GM23248 (cell line): Measurements from ENCODE around the gene ARF1. TPM values are rescaled to one million over a fixed set of nuclear protein-coding genes. Genes with fewer than 3 reads are reported as not detected.

Experiments used
- DNase-seq: peaks from one replicate; pipeline ENCODE4 v3.0.0-alpha.2; 2015
- H2AFZ ChIP-seq: fragments of 200-600 bp; sonication (generic); 2 replicates; pipeline ENCODE4 v1.6.1; 2016; ENCODE audit warnings: antibody characterized with exemption
- H3F3A ChIP-seq: fragments of 200-600 bp; sonication (generic); 2 replicates; pipeline ENCODE4 v1.6.1; 2016; ENCODE audit warnings: mild to moderate bottlenecking, antibody characterized with exemption, mixed run types; ENCODE audit not compliant: insufficient read depth
- H3K27ac ChIP-seq: fragments of 200-600 bp; sonication (generic); 2 replicates; pipeline ENCODE4 v1.5.1; 2016; ENCODE audit warnings: mild to moderate bottlenecking
- H3K27me3 ChIP-seq: fragments of 200-600 bp; sonication (generic); replicated peaks from 2 replicates; pipeline ENCODE4 v1.6.1; 2016; ENCODE audit warnings: mild to moderate bottlenecking; ENCODE audit not compliant: insufficient read depth
- H3K36me3 ChIP-seq: fragments of 200-600 bp; sonication (generic); 2 replicates; pipeline ENCODE4 v1.6.1; 2016; ENCODE audit warnings: low read depth, mild to moderate bottlenecking
- H3K4me1 ChIP-seq: fragments of 200-600 bp; sonication (generic); 2 replicates; pipeline ENCODE4 v1.6.1; 2016; ENCODE audit warnings: mild to moderate bottlenecking; ENCODE audit not compliant: insufficient read depth
- H3K4me2 ChIP-seq: fragments of 200-600 bp; sonication (generic); one replicate; pipeline ENCODE4 v1.6.1; 2016; ENCODE audit warnings: mild to moderate bottlenecking; ENCODE audit not compliant: unreplicated experiment
- H3K4me3 ChIP-seq: fragments of 200-600 bp; sonication (generic); 2 replicates; pipeline ENCODE4 v1.5.1; 2016; ENCODE audit warnings: mild to moderate bottlenecking
- H3K79me2 ChIP-seq: fragments of 200-600 bp; sonication (generic); 2 replicates; pipeline ENCODE4 v1.6.1; 2016; ENCODE audit warnings: mild to moderate bottlenecking; ENCODE audit not compliant: insufficient read depth
- H3K9ac ChIP-seq: fragments of 200-600 bp; sonication (generic); 2 replicates; pipeline ENCODE4 v1.6.1; 2016; ENCODE audit warnings: mild to moderate bottlenecking
- H3K9me2 ChIP-seq: fragments of 200-600 bp; sonication (generic); 2 replicates; pipeline ENCODE4 v1.6.1; 2016; ENCODE audit warnings: mixed run types, mild to moderate bottlenecking, moderate library complexity; ENCODE audit not compliant: insufficient read depth
- H3K9me3 ChIP-seq: fragments of 200-600 bp; sonication (generic); one replicate; pipeline ENCODE4 v1.6.1; 2017; ENCODE audit warnings: low read depth
- H4K20me1 ChIP-seq: fragments of 200-600 bp; sonication (generic); 2 replicates; pipeline ENCODE4 v1.6.0; 2016; ENCODE audit not compliant: insufficient read depth
- EZH2 ChIP-seq: fragments of 200-600 bp; sonication (generic); IDR thresholded peaks from 2 replicates; pipeline ENCODE4 v1.6.1; 2018; ENCODE audit warnings: antibody characterized with exemption, mild to moderate bottlenecking; ENCODE audit not compliant: insufficient read depth, poor library complexity, severe bottlenecking
- EZH2phosphoT487 ChIP-seq: fragments of 200-600 bp; sonication (generic); IDR thresholded peaks from 2 replicates; pipeline ENCODE4 v1.6.1; 2018; ENCODE audit warnings: antibody characterized with exemption, moderate library complexity, mild to moderate bottlenecking, low read depth; ENCODE audit not compliant: insufficient read depth
- WGBS, 2 experiments: methylation state at CpG; one replicate each; pipeline ENCODE4 v1.1.6; 2015 to 2017; ENCODE audit warnings: low lambda C conversion rate in 2 of 2, low coverage in 1 of 2; ENCODE audit errors: missing lambda C conversion rate in 2 of 2; 5-methylcytosine and 5-hydroxymethylcytosine counted together
- in situ Hi-C: fragments of 300-500 bp; cut with MboI; formaldehyde crosslinking; loops from 2 replicates; pipeline ENCODE4 v1.15.0; 2020
- polyA plus RNA-seq: library from polyadenylated mRNA; unstranded; fragments of >200 nt; fragmentation: Nextera tagmentation; extraction: Ambion mirVana; gene quantifications from 2 replicates; pipeline ENCODE4 v1.2.1, GENCODE V29; 2016
- total RNA-seq: library from RNA; depleted of rRNA; stranded (reverse); fragments of >200 nt; shearing (Covaris generic); gene quantifications from 2 replicates; pipeline ENCODE4 v1.2.3, GENCODE V29; 2014

ARF1 gene
- total and polyA plus RNA-seq, 2 experiments from 2014 or later: 292 to 656 TPM

DNA sequence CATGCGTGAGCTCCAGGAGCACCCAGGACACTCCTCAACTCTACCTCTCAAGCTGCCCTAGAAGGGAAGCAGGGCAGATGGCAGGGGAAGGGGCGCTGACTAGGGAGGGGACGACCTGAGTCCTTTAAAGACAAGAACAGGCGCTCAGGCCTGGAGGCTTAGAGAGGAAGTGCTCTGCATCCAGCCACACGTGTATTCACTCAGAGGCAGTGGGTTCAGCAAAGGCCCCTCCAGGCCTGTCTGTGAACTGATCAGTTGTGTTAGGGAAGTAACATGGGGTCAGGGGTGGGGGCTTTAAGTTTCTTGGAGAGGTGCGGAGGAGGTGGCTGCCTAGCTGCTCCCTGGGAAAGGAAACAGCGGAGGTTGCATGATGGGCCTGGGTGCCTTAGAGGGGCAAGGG is 37.1 kb upstream of the ARF1 start:
- H3K27me3 ChIP-seq: peaks cover 18% of the 10 kb centered on the region
- H3K4me2 ChIP-seq: no peak overlapping the region
- in situ Hi-C loops: no loop called here
- no peaks in the 10 kb centered on the region for H3K79me2 ChIP-seq
- no peak overlapping the region for H3K4me3 ChIP-seq
- H3K4me1 ChIP-seq: no peaks in the 10 kb centered on the region
- H2AFZ ChIP-seq: no peak overlapping the region
- DNase-seq: no peak
- H3K36me3 ChIP-seq: no peaks in the 10 kb centered on the region
- WGBS, 2 experiments: 53 to 54% methylated on average over 5 to 7 of the region's 7 CpGs
- H3K9me2 ChIP-seq: no peaks in the 10 kb centered on the region
- H4K20me1 ChIP-seq: no peaks in the 10 kb centered on the region
- H3K9ac ChIP-seq: no peak overlapping the region
- H3K27ac ChIP-seq: no peak overlapping the region
- no peaks in the 10 kb centered on the region for H3K9me3 ChIP-seq
- TF ChIP-seq EZH2phosphoT487 (no peak), EZH2 (no peak)
- H3F3A ChIP-seq: no peaks in the 10 kb centered on the region

DNA sequence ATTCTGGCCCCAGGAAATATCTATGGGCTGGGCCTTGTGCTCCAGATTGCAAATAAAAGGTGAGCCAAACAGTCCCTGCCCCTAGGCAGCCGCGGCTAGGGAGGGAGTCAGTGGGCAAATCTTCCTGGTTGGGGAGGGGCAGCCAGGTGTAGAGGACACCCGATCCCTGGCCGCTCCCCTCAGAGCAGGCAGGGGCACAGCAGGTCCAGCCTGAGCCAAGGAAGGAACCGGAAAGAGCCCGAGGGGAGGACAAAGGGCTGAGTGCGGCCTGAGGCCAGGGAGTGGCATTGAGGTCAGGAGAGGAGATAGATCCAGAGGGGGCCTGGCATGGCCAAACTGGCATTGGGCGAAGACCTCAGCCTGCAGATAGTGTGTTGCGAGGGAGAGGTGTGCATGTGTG is 36.6 kb upstream of the ARF1 start:
- no peak for DNase-seq
- Histone ChIP-seq H3K27ac (no peak overlapping the region), H3K4me2 (no peak overlapping the region), H3K4me1 (no peaks in the 10 kb centered on the region), H3K9ac (no peak overlapping the region), H4K20me1 (no peaks in the 10 kb centered on the region), H2AFZ (no peak overlapping the region), H3K79me2 (no peaks in the 10 kb centered on the region), H3K9me2 (no peaks in the 10 kb centered on the region), H3F3A (no peaks in the 10 kb centered on the region), H3K27me3 (peaks cover 18% of the 10 kb centered on the region), H3K9me3 (no peaks in the 10 kb centered on the region), H3K4me3 (no peak overlapping the region), H3K36me3 (no peaks in the 10 kb centered on the region)
- in situ Hi-C loops: no loop called here
- WGBS, 2 experiments: 58 to 66% methylated on average over 9 of the region's 9 CpGs
- TF ChIP-seq EZH2phosphoT487 (no peak), EZH2 (no peak)

DNA sequence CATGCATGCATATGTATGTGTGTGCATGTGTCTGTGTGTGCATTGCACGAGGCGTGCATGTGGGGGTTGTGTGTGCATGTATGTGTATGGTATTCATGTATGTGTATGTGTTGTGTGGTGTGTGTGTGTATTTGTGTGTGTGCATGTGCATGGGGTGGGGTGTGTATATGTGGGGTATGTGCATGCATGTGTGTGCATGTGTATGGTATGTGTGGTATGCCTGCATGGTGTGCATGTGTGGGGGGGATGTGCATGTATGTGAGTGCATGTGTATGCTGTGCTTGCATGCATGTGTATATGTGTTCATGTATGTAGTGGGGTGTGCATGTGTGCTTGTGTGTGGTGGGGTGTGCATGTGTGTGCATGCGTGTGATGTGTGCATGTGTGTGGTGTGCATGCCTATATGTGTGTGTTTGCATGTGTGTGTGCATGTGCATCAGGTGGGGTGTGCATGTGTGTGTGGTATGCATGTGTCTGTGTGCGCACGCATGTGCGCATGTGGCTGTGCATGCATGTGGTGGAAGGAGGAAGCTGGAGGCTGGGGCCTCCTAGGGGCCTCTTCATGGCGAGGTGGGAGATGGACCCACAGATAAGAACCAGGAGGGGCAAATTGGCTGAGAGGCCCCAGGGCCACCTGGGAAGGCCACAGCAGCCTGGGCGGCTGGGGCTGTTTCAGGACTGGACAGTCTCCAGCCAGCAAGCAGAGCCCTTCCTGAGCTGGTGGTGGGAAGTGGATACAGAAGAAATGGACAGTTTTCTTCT is 35.9 kb upstream of the ARF1 start:
- in situ Hi-C loops: no loop called here
- H3K27ac ChIP-seq: no peak overlapping the region
- no peak overlapping the region for H3K4me2 ChIP-seq
- H3K9ac ChIP-seq: no peak overlapping the region
- H3K4me3 ChIP-seq: no peak overlapping the region
- H3K9me2 ChIP-seq: no peaks in the 10 kb centered on the region
- TF ChIP-seq EZH2 (no peak), EZH2phosphoT487 (no peak)
- no peaks in the 10 kb centered on the region for H3K36me3 ChIP-seq
- no peak overlapping the region for H2AFZ ChIP-seq
- 48 to 58% methylated on average over 8 of the region's 8 CpGs for whole genome bisulfite sequencing, 2 experiments
- no peaks in the 10 kb centered on the region for H4K20me1 ChIP-seq
- H3K9me3 ChIP-seq: no peaks in the 10 kb centered on the region
- H3F3A ChIP-seq: no peaks in the 10 kb centered on the region
- no peak for DNase-seq
- H3K27me3 ChIP-seq: peaks cover 18% of the 10 kb centered on the region
- H3K4me1 ChIP-seq: no peaks in the 10 kb centered on the region
- no peaks in the 10 kb centered on the region for H3K79me2 ChIP-seq

DNA sequence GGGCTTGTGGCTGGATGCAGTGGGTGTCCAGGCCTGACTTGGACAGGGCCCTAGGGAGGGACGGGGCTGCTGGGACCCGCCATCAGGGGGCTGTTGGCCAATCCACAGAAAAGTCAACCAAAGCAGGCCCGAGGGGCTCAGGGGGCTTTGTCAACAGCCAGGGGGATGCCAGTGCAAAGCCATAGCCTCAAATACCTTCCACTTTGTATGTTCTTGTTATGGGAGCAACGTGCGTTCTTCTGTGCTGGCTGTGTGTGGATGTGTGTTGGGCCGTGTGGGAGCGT is 35.4 kb upstream of the ARF1 start:
- Histone ChIP-seq H3F3A (no peaks in the 10 kb centered on the region), H3K9ac (no peak overlapping the region), H4K20me1 (no peaks in the 10 kb centered on the region), H3K27ac (no peak overlapping the region), H3K9me3 (no peaks in the 10 kb centered on the region), H3K27me3 (peaks cover 18% of the 10 kb centered on the region), H3K79me2 (no peaks in the 10 kb centered on the region), H3K36me3 (no peaks in the 10 kb centered on the region), H3K4me2 (no peak overlapping the region), H2AFZ (no peak overlapping the region), H3K4me3 (no peak overlapping the region), H3K4me1 (no peaks in the 10 kb centered on the region), H3K9me2 (no peaks in the 10 kb centered on the region)
- no peak for DNase-seq
- in situ Hi-C loops: no loop called here
- 67 to 75% methylated on average over 7 of the region's 7 CpGs for WGBS, 2 experiments
- TF ChIP-seq EZH2phosphoT487 (no peak), EZH2 (no peak)
